SU-DHL-6 (cell line): ENCODE measurements around the gene CD160.

Experiments used
- H2AFZ ChIP-seq: fragments of 200-600 bp; sonication (generic); 2 replicates; pipeline ENCODE4 v1.6.1; 2014; ENCODE audit warnings: low read depth, mild to moderate bottlenecking, moderate library complexity, mixed read lengths, antibody characterized with exemption, low read length; ENCODE audit not compliant: severe bottlenecking
- H3F3A ChIP-seq: fragments of 200-600 bp; shearing (Covaris generic); 2 replicates; pipeline ENCODE4 v1.6.0; 2016; ENCODE audit warnings: antibody characterized with exemption, mild to moderate bottlenecking; ENCODE audit not compliant: insufficient read depth
- H3K27ac ChIP-seq: fragments of 200-600 bp; sonication (generic); 2 replicates; pipeline ENCODE4 v1.5.1; 2016; ENCODE audit warnings: low read depth, mild to moderate bottlenecking, low read length, moderate library complexity, mixed read lengths
- H3K27me3 ChIP-seq: fragments of 200-600 bp; sonication (generic), shearing (Covaris generic); 2 replicates; pipeline ENCODE4 v1.6.0; 2014; ENCODE audit warnings: mild to moderate bottlenecking, low read length
- H3K36me3 ChIP-seq: fragments of 200-600 bp; sonication (generic); 2 replicates; pipeline ENCODE4 v1.6.1; 2014; ENCODE audit warnings: mild to moderate bottlenecking, low read length, mixed read lengths
- H3K4me2 ChIP-seq: fragments of 300-600, 200-600 bp; shearing (Covaris generic), sonication (generic); 2 replicates; pipeline ENCODE4 v1.6.0; 2014; ENCODE audit warnings: low read length, low read depth, mild to moderate bottlenecking; ENCODE audit not compliant: poor library complexity, severe bottlenecking
- H3K4me3 ChIP-seq: fragments of 200-600 bp; sonication (generic); 2 replicates; pipeline ENCODE4 v1.5.1; 2014; ENCODE audit warnings: antibody characterized with exemption, low read length, mild to moderate bottlenecking, mixed read lengths; ENCODE audit not compliant: insufficient read depth, poor library complexity, severe bottlenecking
- H3K79me2 ChIP-seq: fragments of 200-600 bp; sonication (generic); 2 replicates; pipeline ENCODE4 v1.6.1; 2014; ENCODE audit warnings: mild to moderate bottlenecking, low read length, moderate library complexity; ENCODE audit not compliant: insufficient read depth
- H3K9ac ChIP-seq: fragments of 200-600 bp; sonication (generic); 2 replicates; pipeline ENCODE4 v1.7.0; 2014; ENCODE audit warnings: mild to moderate bottlenecking, low read length
- H3K9me2 ChIP-seq: fragments of 200-600 bp; sonication (generic); replicated peaks from 2 replicates; pipeline ENCODE4 v1.6.1; 2014; ENCODE audit warnings: low read length; ENCODE audit not compliant: insufficient read depth
- H3K9me3 ChIP-seq: fragments of 200-600 bp; sonication (generic); 2 replicates; pipeline ENCODE4 v1.6.1; 2014; ENCODE audit warnings: low read length, mixed read lengths; ENCODE audit not compliant: insufficient read depth
- H4K20me1 ChIP-seq: fragments of 200-600 bp; sonication (generic); 2 replicates; pipeline ENCODE4 v1.6.1; 2014; ENCODE audit warnings: low read depth, mild to moderate bottlenecking, antibody characterized with exemption, low read length, moderate library complexity, mixed read lengths
- CTCF ChIP-seq: fragments of 200-600 bp; sonication (generic); IDR thresholded peaks from one replicate; pipeline ENCODE4 v1.5.1; 2017; ENCODE audit warnings: antibody characterized with exemption, mild to moderate bottlenecking, low read length, moderate library complexity; ENCODE audit not compliant: insufficient read depth, poor library complexity, severe bottlenecking
- EZH2phosphoT487 ChIP-seq: fragments of 200-600 bp; sonication (generic), shearing (Covaris generic); conservative IDR thresholded peaks from 2 replicates; pipeline ENCODE4 v1.6.1; 2018; ENCODE audit warnings: mild to moderate bottlenecking, antibody characterized with exemption, low read length, moderate library complexity, mixed read lengths

Gene CD160

GRCh38 chr1:145729666-145730436 is 10.6 kb downstream of the CD160 start:
- H3K4me3 ChIP-seq = no peak overlapping the region
- H3K79me2 ChIP-seq = no peaks in the 10 kb centered on the region
- H3K9me2 ChIP-seq = no peaks in the 10 kb centered on the region
- H3K27me3 ChIP-seq = no peaks in the 10 kb centered on the region
- H3K27ac ChIP-seq = no peak overlapping the region
- no peaks in the 10 kb centered on the region for H3K9me3 ChIP-seq
- no peak overlapping the region for H2AFZ ChIP-seq
- no peak overlapping the region for H3K4me2 ChIP-seq
- no peaks in the 10 kb centered on the region for H3K36me3 ChIP-seq
- no peaks in the 10 kb centered on the region for H4K20me1 ChIP-seq
- H3F3A ChIP-seq = no peaks in the 10 kb centered on the region
- H3K9ac ChIP-seq = no peak overlapping the region
- TF ChIP-seq EZH2phosphoT487 (no peak), CTCF (no peak)

- H2AFZ ChIP-seq = no peak overlapping the region
- no peak for TF ChIP-seq EZH2phosphoT487
- no peak for TF ChIP-seq CTCF
- no peak overlapping the region for H3K9ac ChIP-seq
- H3K79me2 ChIP-seq = no peaks in the 10 kb centered on the region
- H3K4me2 ChIP-seq = no peak overlapping the region
- no peaks in the 10 kb centered on the region for H3K27me3 ChIP-seq
- no peaks in the 10 kb centered on the region for H3K36me3 ChIP-seq
- H3K9me2 ChIP-seq = no peaks in the 10 kb centered on the region
- no peaks in the 10 kb centered on the region for H3F3A ChIP-seq
- H3K9me3 ChIP-seq = no peaks in the 10 kb centered on the region
- no peak overlapping the region for H3K4me3 ChIP-seq
- H4K20me1 ChIP-seq = no peaks in the 10 kb centered on the region
- H3K27ac ChIP-seq = no peak overlapping the region
Measured at GRCh38 chr1:145730467-145730866, 11.2 kb downstream of the CD160 start.

- TF ChIP-seq EZH2phosphoT487 (no peak), CTCF (no peak)
- Histone ChIP-seq H3K4me3 (no peak overlapping the region), H3K79me2 (no peaks in the 10 kb centered on the region), H3F3A (no peaks in the 10 kb centered on the region), H3K27me3 (no peaks in the 10 kb centered on the region), H3K9me3 (no peaks in the 10 kb centered on the region), H3K4me2 (no peak overlapping the region), H3K9me2 (no peaks in the 10 kb centered on the region), H3K36me3 (no peaks in the 10 kb centered on the region), H3K9ac (no peak overlapping the region), H4K20me1 (no peaks in the 10 kb centered on the region), H2AFZ (no peak overlapping the region), H3K27ac (no peak overlapping the region)
Measured at GRCh38 chr1:145730900-145731299, 11.6 kb downstream of the CD160 start.
